GM19455 (cell line): ENCODE results near the gene MCF2L.
"Not testable (repeated sequence)": the region's sequence is repeated elsewhere in the genome, so short reads cannot be mapped to it uniquely, and the experiment has no call there.

ENCODE experiments used
- ATAC-seq: cut with Tn5 transposase; IDR thresholded peaks from one replicate; pipeline ENCODE4 v1.9.1; 2021; ENCODE audit not compliant: unreplicated experiment

The MCF2L gene

GRCh38 chr13:113045251-113046127 lies 76.5 kb downstream of the MCF2L start:
- ATAC-seq = no peak

GRCh38 chr13:113046128-113046882 lies 77.3 kb downstream of the MCF2L start:
- no peak for ATAC-seq

- ATAC-seq = no peak
These were observed 77.8 kb downstream of the MCF2L start for GRCh38 chr13:113046883-113047244.

DNA sequence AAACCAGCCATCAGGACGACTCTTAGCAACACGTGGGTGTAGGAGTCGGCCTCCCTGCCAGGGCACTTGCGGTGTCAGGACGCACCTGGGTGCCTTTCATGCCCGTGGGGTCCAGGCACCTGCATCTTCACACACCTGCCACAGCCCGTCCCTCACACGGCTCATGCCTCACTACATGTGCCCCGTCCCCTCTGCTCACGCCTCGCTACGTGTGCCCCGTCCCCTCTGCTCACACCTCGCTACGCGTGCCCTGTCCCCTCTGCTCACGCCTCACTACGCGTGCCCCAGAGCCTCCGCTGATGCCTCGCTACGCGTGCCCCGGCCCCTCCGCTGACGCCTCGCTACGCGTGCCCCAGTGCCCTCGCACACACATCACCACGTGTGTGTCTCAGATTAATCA lies 78.6 kb downstream of the MCF2L start:
- no peak for ATAC-seq

GRCh38 chr13:113048766-113049165 lies 79.8 kb downstream of the MCF2L start:
- ATAC-seq = no peak

DNA sequence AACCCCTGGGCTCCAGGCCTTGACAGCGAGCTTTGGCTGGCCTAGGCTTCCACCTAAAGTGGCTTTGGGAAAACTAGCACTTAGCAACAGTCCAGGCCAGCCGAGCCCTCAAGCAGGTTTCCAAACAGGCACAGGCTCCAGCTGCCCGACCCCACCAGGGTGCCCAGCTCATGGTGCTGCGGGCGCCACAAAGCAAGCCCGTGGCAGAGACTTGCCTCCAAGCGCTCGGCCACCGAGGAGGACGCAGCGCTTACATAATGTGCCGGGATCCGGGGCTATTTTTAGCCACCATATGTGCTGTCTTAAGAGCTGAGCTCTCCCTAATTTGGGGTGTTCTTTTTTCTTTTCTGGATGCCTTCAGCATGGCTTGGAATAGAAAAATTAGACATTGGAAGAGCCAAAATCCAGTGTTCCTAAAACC lies 80.5 kb downstream of the MCF2L start:
- no peak for ATAC-seq

- ATAC-seq = no peak
These were observed 81.0 kb downstream of the MCF2L start for GRCh38 chr13:113049981-113050380.

DNA sequence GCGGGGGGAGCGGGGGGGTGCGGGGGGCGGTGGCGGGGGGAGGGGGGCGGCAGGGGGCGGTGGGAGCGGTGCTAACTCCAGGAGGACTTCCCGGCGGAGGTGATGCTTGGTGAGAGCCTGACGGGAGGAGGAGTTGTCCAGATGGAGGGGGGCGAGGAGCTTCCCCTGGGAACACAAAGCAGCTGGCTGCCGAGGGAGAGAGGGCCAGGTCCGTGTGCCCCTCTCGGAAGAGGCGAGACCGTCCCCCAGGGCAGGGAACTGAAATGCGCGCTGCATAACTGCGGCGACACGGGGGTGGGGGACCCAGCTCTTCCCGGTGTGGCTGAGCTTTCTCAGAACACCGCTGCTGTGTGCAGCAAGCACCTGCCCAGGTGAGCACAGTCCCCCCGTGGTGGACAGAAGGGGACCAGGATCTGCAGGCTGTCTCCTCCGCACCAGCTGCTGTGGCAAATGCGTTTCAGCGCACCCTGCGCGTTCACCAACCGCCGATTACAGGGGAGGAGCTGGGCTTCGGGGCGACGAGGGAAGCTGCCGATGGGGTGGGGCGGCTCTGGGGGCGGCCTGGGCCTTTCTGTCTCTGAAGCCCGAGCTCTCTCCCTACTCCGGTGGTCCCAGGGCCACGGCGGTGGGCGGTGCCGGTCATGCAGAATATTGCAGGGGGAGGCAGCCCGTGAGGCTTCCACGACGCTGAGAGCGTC lies 81.9 kb downstream of the MCF2L start:
- no peak for ATAC-seq

DNA sequence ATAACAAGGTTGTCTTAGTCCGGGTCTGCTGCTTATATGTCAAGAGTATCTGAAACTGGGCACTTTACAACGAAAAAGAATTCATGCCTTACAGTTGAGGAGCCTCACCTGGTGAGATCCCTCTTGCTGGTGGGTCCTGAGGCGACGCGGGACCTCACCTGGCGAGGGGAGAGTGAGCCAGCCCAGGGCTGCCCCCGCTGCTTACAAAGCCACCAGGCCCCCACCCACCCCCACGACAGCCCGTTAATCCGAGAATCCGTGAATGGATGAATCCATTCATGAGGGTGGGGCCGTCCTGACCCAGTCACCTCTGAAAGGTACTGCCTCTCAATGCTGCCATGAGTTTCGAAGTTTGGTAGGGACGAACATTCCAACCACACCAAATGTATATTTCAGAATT lies 82.6 kb downstream of the MCF2L start:
- ATAC-seq = no peak

DNA sequence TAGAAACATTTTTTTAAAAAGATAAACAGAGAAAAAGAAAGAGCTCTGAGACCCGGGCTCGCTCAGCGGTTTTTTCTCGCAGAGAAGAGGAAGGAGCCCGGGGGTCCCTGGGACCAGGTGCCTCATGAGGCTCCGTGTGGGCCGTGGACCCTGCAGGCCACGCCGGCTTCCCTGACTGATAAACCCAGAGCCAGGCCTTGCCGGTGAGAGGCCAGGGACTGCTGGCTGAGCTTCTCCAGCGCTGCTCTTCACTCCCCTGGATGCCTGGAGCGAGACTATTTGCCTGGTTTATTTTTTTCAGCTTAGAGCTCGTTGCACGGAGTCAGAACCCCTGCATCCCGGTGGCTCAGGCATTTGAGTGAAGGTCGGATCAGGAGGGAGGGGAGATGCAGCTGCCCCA lies 83.2 kb downstream of the MCF2L start:
- ATAC-seq = no peak

GRCh38 chr13:113052971-113053370 lies 84.0 kb downstream of the MCF2L start:
- no peak for ATAC-seq

- no peak for ATAC-seq
These were observed 84.4 kb downstream of the MCF2L start for GRCh38 chr13:113053376-113053775.

- no peak for ATAC-seq
These were observed 85.0 kb downstream of the MCF2L start for GRCh38 chr13:113053801-113054604.

DNA sequence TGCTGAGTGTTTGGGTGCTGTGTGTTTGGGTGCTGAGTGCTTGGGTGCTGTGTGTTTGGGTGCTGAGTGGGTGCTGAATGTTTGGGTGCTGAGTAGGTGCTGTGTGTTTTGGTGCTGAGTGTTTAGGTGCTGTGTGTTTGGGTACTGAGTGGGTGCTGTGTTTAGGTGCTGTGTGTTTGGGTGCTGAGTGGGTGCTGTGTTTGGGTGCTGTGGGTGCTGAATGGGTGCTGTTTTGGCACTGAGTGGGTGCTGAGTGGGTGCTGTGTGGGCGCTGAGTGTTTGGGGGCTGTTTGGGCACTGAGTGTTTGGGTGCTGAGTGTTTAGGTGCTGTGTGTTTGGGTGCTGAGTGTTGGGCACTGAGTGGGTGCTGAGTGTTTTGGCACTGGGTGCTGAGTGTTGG lies 88.1 kb downstream of the MCF2L start:
- ATAC-seq = no peak

DNA sequence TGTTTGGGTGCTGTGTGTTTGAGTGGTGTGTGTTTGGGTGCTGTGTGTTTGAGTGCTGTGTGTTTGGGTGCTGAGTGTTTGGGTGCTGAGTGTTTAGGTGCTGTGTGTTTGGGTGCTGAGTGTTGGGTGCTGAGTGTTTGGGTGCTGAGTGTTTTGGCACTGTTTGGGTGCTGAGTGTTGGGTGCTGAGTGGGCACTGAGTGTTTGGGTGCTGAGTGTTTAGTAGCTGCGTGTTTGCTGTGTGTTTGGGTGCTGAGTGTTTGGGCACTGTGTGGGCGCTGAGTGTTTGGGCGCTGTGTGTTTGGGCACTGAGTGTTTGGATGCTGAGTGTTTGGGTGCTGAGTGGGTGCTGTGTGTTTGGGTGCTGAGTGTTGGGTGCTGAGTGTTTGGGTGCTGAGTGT lies 88.5 kb downstream of the MCF2L start:
- ATAC-seq = not testable (repeated sequence)

DNA sequence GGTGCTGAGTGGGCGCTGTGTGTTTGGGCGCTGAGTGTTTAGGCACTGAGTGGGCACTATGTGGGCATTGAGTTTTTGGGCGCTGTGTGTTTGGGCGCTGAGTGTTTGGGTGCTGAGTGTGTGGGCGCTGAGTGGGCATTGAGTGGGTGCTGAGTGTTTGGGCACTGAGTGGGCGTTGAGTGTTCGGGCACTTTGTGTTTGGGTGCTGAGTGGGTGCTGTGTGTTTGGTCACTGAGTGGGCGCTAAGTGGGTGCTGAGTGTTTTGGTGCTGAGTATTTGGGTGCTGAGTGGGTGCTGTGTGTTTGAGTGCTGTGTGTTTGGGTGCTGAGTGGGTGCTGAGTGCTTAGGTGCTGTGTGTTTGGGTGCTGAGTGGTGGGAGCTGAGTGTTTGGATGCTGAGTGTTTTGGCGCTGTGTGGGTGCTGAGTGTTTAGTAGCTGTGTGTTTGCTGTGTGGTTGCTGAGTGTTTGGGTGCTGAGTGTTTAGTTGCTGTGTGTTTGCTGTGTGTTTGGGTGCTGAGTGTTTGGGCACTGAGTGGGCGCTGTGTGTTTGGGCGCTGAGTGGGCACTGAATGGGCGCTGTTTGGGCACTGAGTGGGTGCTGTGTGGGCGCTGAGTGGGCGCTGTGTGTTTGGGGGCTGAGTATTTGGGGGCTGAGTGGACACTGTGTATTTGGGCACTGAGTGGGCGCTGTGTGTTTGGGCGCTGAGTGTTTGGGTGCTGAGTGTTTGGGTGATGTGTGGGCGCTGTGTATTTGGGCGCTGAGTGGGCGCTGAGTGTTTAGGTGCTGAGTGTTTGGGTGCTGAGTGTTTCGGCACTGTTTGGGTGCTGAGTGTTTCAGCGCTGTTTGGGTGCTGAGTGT lies 89.3 kb downstream of the MCF2L start:
- no peak for ATAC-seq

GRCh38 chr13:113058988-113059850 lies 90.2 kb downstream of the MCF2L start:
- no peak for ATAC-seq

DNA sequence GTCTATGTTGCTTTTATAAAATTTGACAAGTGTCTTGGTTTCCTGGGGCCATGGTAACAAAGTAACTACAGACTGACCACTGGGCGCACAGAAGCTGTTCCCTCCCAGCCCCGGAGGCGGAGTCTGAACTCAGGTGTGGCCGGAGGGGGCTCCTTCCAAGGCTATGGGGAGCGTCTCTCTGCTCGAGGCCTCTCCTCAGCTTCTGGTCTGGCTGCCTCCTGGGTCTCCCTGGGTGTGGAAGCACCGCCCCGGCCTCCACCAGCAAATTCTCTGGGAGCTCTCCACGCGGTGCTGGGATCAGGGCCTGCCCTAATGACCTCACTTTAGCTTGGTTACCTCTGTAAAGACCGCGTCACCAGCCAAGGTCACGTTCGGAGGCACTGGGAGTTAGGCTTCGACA lies 90.9 kb downstream of the MCF2L start:
- no peak for ATAC-seq
